Spinal cord (tissue), 10 donors: ENCODE results near the gene SPA17. TPM values are rescaled to one million over a fixed set of nuclear protein-coding genes. Genes with fewer than 3 reads are reported as not detected.
A peak's percentile ranks its signal among the peaks of the same experiment; 100 is the strongest.

Experiments
- DNase-seq, 6 donors: peaks; one replicate each; pipeline versions ENCODE4 v3.0.0 to v3.0.0-alpha.2; 2013 to 2015; ENCODE audit warnings: low spot score in 6 of 6, low read depth in 4 of 6
- H3K27ac ChIP-seq: one replicate; pipeline ENCODE4 v1.5.1; 2013; ENCODE audit warnings: low read depth, low read length, control low read depth
- H3K27me3 ChIP-seq: one replicate; pipeline ENCODE4 v1.6.1; 2013; ENCODE audit warnings: low read length; ENCODE audit not compliant: control insufficient read depth, insufficient read depth
- H3K36me3 ChIP-seq: one replicate; pipeline ENCODE4 v1.6.1; 2013; ENCODE audit warnings: low read length; ENCODE audit not compliant: control insufficient read depth, insufficient read depth
- H3K4me1 ChIP-seq: one replicate; pipeline ENCODE4 v1.6.1; 2013; ENCODE audit warnings: low read length; ENCODE audit not compliant: control insufficient read depth, insufficient read depth
- H3K4me3 ChIP-seq: one replicate; pipeline ENCODE4 v1.5.1; 2013; ENCODE audit warnings: low read depth, low read length, control low read depth
- H3K9me3 ChIP-seq: one replicate; pipeline ENCODE4 v1.6.1; 2013; ENCODE audit warnings: low read length; ENCODE audit not compliant: control insufficient read depth, insufficient read depth
- WGBS: methylation state at CpG from one replicate; pipeline ENCODE4 v1.1.5; 2013; ENCODE audit warnings: missing lambda C conversion rate; ENCODE audit not compliant: insufficient coverage; 5-methylcytosine and 5-hydroxymethylcytosine counted together
- long read RNA-seq, 4 donors: transcript quantifications; one replicate each; lab custom pipeline, GENCODE V29; 2026
- polyA plus RNA-seq, 2 donors: library from polyadenylated mRNA; unstranded; fragments of 120-200 nt; gene quantifications; one replicate each; pipeline ENCODE4 v1.2.1, GENCODE V29; 2013; ENCODE audit not compliant: insufficient read length in 2 of 2
- total RNA-seq, 2 donors: library from RNA; depleted of rRNA in 1 of 2; stranded (reverse); fragments of 120-200 nt in 1 of 2; fragments of >200 nt in 1 of 2; gene quantifications; one replicate each; pipeline versions ENCODE4 v1.2.3 to v1.2.4, GENCODE V29; 2013 to 2014
- donor health status: healthy.

The SPA17 gene
- total RNA-seq: 10 to 100 TPM in 1 of 2 donors, 1 to 10 TPM in 1; 7.7 to 29.6 TPM
- 10 to 100 TPM; 16.6 to 23.8 TPM for polyA plus RNA-seq
- long read RNA-seq, donor 1, full-length matches to known transcripts: 11 of 11 reads
- long read RNA-seq, donor 1, partial matches to known transcripts: 0 of 11 reads
- long read RNA-seq, donor 1, other reads (novel, unspliced or antisense): 0 of 11 reads
- long read RNA-seq, donor 2, full-length matches to known transcripts: 6 of 6 reads
- long read RNA-seq, donor 2, partial matches to known transcripts: 0 of 6 reads
- long read RNA-seq, donor 2, other reads (novel, unspliced or antisense): 0 of 6 reads
- long read RNA-seq, donor 3, full-length matches to known transcripts: 10 of 10 reads
- long read RNA-seq, donor 3, partial matches to known transcripts: 0 of 10 reads
- long read RNA-seq, donor 3, other reads (novel, unspliced or antisense): 0 of 10 reads
- long read RNA-seq, donor 4, full-length matches to known transcripts: 18 of 18 reads
- long read RNA-seq, donor 4, partial matches to known transcripts: 0 of 18 reads
- long read RNA-seq, donor 4, other reads (novel, unspliced or antisense): 0 of 18 reads

DNA sequence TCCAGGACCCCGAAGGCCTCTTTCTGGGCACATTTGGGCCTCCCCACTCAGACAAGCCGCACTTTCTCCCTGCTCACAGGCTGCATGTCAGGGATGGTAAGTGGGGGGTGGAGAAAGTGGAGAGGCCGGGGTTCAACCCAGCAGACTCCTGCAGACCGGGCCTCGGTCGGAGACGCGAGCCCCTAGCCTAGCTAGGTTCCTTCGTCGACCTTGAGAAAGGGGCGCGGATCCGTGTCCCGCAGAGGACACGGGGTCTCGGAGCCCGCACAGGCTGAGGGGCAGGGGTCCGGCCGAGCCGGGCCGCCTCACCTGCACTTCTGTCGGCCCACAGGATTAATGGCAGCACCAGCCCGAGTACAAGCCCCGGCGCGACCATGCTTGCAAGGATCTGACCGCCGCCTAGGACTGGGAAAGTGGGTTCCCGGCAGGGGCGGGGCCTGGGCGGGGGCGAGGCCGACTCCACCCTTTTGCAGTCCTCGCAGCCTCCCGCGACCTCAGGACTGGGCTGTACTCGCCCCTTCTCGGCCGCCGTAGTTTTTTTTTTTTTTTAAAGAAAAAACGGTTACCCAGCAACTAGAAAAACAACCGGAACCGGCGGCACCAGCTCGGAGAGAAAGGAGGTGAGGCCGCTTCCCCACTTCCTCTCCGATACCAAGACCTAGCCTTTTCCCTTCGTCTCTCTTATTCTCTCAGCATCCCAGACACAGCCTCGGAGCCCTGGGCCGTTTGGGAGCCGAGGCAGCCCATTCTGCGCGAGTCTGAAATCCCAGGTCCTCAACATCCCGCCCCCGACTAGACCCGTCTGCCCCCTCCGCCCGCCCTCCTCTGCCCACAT, at the start of gene SPA17, which contains the start of gene SIAE:
Gene SPA17 (plus strand): TSS at position 572 of the 835 bp plus-strand sequence. CDS start 1,361 bp downstream, outside the sequence.
Gene SIAE (minus strand): TSS at position 407 of the 835 bp plus-strand sequence. CDS start 31 bp downstream, at position 376.
- Histone ChIP-seq H3K9me3 (no peaks in the 10 kb centered on the region), H3K4me3 (peak within 1 kb of the TSS; percentile 80), H3K36me3 (no peaks in the 10 kb centered on the region), H3K4me1 (peaks cover 15% of the 10 kb centered on the region), H3K27ac (peak within 1 kb of the TSS; percentile 76), H3K27me3 (no peaks in the 10 kb centered on the region)
- WGBS: 0% methylated on average over 53 of the region's 58 CpGs
- peak; percentile 86 to 97 (median 92) for DNase-seq

DNA sequence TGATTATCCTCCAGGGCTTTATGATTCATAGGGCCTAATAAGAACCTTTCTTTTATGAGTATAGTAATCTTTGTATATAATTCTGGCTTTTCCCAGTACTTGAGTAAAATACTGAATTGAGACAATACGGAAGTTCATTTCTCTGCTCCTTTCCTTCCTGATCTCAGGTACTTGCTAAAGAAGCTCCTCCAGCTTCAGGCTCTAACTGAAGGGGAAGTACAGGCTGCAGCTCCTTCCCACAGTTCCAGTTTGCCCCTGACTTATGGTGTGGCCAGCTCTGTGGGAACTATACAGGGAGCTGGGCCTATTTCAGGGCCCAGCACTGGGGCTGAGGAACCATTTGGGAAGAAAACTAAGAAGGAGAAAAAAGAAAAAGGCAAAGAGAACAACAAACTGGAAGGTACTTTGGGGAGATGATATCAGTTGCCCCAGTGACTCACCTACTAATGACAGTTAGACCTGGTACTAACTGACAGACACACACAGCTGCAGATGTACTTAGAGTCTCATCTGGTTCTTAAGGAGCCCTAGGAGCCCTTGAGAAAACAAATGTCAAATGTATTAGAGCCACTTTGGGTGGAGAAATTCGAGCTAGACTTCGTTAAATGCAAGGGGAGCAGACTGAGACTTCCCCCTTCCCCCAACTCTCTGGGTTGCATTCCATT, 48.1 kb upstream of the SPA17 start:
- WGBS: 100% methylated on average over 1 of the region's 3 CpGs
- Histone ChIP-seq H3K4me3 (no peak overlapping the region), H3K36me3 (peaks cover 9% of the 10 kb centered on the region), H3K27me3 (no peaks in the 10 kb centered on the region), H3K4me1 (no peaks in the 10 kb centered on the region), H3K9me3 (no peaks in the 10 kb centered on the region), H3K27ac (no peak overlapping the region)
- DNase-seq: no peak

- no peak for DNase-seq
- Histone ChIP-seq H3K4me1 (no peaks in the 10 kb centered on the region), H3K27ac (no peak overlapping the region), H3K27me3 (no peaks in the 10 kb centered on the region), H3K9me3 (no peaks in the 10 kb centered on the region), H3K4me3 (no peak overlapping the region), H3K36me3 (peaks cover 22% of the 10 kb centered on the region)
- WGBS: 100% methylated on average over 1 of the region's 5 CpGs
Measured at GRCh38 chr11:124627546-124627945, 46.2 kb upstream of the SPA17 start.

- Histone ChIP-seq H3K9me3 (no peaks in the 10 kb centered on the region), H3K4me3 (no peak overlapping the region), H3K27ac (no peak overlapping the region), H3K27me3 (no peaks in the 10 kb centered on the region), H3K36me3 (peaks cover 28% of the 10 kb centered on the region), H3K4me1 (no peaks in the 10 kb centered on the region)
- DNase-seq: no peak
- WGBS: 91% methylated on average over 1 of the region's 4 CpGs
Measured at GRCh38 chr11:124629961-124630360, 43.7 kb upstream of the SPA17 start.

DNA sequence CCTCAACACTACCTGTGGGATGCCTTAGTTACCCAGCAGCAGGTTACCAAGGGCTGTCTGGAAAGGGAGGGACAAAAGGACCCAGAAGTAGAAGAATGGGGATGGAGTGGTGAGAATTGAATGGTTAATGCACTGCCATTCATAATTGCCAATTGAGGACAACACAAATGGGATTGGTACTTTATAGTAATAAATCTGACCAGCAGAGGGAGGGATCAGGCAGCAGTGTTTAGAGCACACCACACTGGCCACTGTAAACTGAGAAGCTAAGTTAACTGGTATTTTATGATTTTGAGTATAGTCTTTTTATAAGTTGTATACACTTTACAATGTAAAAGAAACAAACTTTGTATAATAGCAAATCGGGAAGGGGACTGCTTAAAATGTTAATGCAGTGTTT, 40.3 kb upstream of the SPA17 start:
- no peak overlapping the region for H3K27ac ChIP-seq
- no peaks in the 10 kb centered on the region for H3K27me3 ChIP-seq
- no peaks in the 10 kb centered on the region for H3K9me3 ChIP-seq
- DNase-seq: no peak
- peaks cover 35% of the 10 kb centered on the region for H3K36me3 ChIP-seq
- no peak overlapping the region for H3K4me3 ChIP-seq
- no CpG with 5 or more reads among the region's 1 CpG for WGBS
- H3K4me1 ChIP-seq: no peaks in the 10 kb centered on the region

GRCh38 chr11:124635932-124636331, 37.8 kb upstream of the SPA17 start:
- no peaks in the 10 kb centered on the region for H3K9me3 ChIP-seq
- peaks cover 30% of the 10 kb centered on the region for H3K36me3 ChIP-seq
- 80% methylated on average over 3 of the region's 3 CpGs for WGBS
- H3K4me1 ChIP-seq: no peaks in the 10 kb centered on the region
- H3K27me3 ChIP-seq: no peaks in the 10 kb centered on the region
- H3K4me3 ChIP-seq: no peak overlapping the region
- DNase-seq: no peak
- no peak overlapping the region for H3K27ac ChIP-seq

GRCh38 chr11:124638500-124638899, 35.2 kb upstream of the SPA17 start:
- WGBS: no CpG with 5 or more reads among the region's 3 CpGs
- no peaks in the 10 kb centered on the region for H3K4me1 ChIP-seq
- no peaks in the 10 kb centered on the region for H3K9me3 ChIP-seq
- H3K27ac ChIP-seq: no peak overlapping the region
- no peaks in the 10 kb centered on the region for H3K27me3 ChIP-seq
- H3K4me3 ChIP-seq: no peak overlapping the region
- no peak for DNase-seq
- H3K36me3 ChIP-seq: peaks cover 19% of the 10 kb centered on the region

GRCh38 chr11:124639186-124639585, 34.5 kb upstream of the SPA17 start:
- WGBS: 93% methylated on average over 1 of the region's 1 CpG
- no peaks in the 10 kb centered on the region for H3K4me1 ChIP-seq
- no peak overlapping the region for H3K4me3 ChIP-seq
- H3K9me3 ChIP-seq: no peaks in the 10 kb centered on the region
- H3K36me3 ChIP-seq: peaks cover 15% of the 10 kb centered on the region
- no peaks in the 10 kb centered on the region for H3K27me3 ChIP-seq
- no peak for DNase-seq
- H3K27ac ChIP-seq: no peak overlapping the region

- Histone ChIP-seq H3K27ac (no peak overlapping the region), H3K4me3 (no peak overlapping the region), H3K4me1 (peaks cover 6% of the 10 kb centered on the region), H3K9me3 (no peaks in the 10 kb centered on the region), H3K36me3 (peaks cover 15% of the 10 kb centered on the region), H3K27me3 (no peaks in the 10 kb centered on the region)
- DNase-seq: no peak
- WGBS: 87% methylated on average over 3 of the region's 5 CpGs
Measured at GRCh38 chr11:124640666-124641065, 33.0 kb upstream of the SPA17 start.
